Measurements from ENCODE around the gene C10orf88.

DNA sequence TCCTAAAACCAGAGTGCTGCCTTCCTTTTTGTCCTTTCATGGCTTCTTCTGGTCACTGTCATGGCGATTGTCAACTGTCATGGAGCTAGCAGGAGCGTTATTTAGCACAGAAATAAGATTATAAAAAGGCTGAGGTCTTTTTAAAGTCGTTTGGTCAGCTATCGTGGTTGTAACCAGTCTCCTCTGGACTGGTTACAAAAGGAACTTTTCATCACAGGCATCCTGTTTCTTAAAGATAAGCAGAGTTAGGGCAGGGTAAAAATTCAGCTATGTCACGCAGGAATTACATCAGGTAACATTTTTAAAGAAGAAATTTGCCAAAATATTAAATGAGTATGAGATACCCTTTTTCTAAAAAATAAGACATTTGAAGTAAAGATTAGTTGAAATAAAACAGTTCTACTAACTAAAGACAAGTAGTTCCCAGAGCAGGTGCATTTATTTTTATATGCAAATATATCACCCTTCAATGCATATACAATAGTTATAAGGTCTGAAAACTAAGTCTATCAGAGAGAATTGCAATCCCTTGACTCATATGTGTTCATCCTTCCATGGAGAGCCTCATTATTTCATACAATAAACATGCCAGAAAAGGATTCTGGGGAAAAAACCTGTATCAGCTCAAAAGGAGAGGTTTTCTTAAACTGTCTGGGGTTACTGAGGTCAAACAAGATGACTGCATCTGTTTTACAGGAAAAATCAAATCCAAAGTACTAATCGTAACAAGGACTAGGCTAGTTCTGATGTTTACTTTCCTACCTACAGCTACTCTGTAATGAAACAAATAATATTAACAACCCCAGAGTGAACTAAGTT, 22.7 kb downstream of the C10orf88 start:
- TF ChIP-seq, protein P1, sequence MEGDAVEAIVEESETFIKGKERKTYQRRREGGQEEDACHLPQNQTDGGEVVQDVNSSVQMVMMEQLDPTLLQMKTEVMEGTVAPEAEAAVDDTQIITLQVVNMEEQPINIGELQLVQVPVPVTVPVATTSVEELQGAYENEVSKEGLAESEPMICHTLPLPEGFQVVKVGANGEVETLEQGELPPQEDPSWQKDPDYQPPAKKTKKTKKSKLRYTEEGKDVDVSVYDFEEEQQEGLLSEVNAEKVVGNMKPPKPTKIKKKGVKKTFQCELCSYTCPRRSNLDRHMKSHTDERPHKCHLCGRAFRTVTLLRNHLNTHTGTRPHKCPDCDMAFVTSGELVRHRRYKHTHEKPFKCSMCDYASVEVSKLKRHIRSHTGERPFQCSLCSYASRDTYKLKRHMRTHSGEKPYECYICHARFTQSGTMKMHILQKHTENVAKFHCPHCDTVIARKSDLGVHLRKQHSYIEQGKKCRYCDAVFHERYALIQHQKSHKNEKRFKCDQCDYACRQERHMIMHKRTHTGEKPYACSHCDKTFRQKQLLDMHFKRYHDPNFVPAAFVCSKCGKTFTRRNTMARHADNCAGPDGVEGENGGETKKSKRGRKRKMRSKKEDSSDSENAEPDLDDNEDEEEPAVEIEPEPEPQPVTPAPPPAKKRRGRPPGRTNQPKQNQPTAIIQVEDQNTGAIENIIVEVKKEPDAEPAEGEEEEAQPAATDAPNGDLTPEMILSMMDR (IDR thresholded peaks at IDR 0.05; ENCODE audit: poor library complexity): no peak
- no peak for TF ChIP-seq EZH2 (IDR thresholded peaks at IDR 0.05; ENCODE audit: borderline replicate concordance)
- no peak for TF ChIP-seq EZH2phosphoT487 (IDR thresholded peaks at IDR 0.05; ENCODE audit: low read depth, severe bottlenecking, unreplicated experiment)
